SK-N-SH treated with all-trans-retinoic acid at 6 μM for 48 hours (cell line): ENCODE results near the gene TGFBR3.

Source experiments
- ATAC-seq: fragments of 200-7000 bp; cut with Tn5 transposase; 3 replicates; pipeline ENCODE4 v1.9.1; 2020; ENCODE audit warnings: mild to moderate bottlenecking, moderate library complexity
- ARNTL ChIP-seq: fragments of 450-650 bp; formaldehyde crosslinking; IDR thresholded peaks from 2 replicates; pipeline ENCODE4 v1.5.0; 2020; ENCODE audit warnings: low read depth, mild to moderate bottlenecking, moderate library complexity, borderline replicate concordance
- BACH2 ChIP-seq: fragments of 250-450 bp; sonication (Bioruptor Pico); IDR thresholded peaks from 2 replicates; pipeline ENCODE4 v1.9.0; 2021; ENCODE audit warnings: mild to moderate bottlenecking, borderline replicate concordance
- CREB5 ChIP-seq: fragments of 250-450 bp; sonication (Bioruptor Pico); IDR thresholded peaks from 2 replicates; pipeline ENCODE4 v1.5.1; 2020; ENCODE audit warnings: low read depth, mild to moderate bottlenecking, moderate library complexity
- CSDC2 ChIP-seq: fragments of 250-450 bp; sonication (Bioruptor Pico); IDR thresholded peaks from 2 replicates; pipeline ENCODE4 v1.5.0; 2020; ENCODE audit warnings: mild to moderate bottlenecking, moderate library complexity
- CSRNP3 ChIP-seq: fragments of 250-450 bp; sonication (Bioruptor Pico); IDR thresholded peaks from 2 replicates; pipeline ENCODE4 v1.5.1; 2021; ENCODE audit warnings: mild to moderate bottlenecking, moderate library complexity
- ESRRG ChIP-seq: fragments of 250-450 bp; sonication (Bioruptor Pico); IDR thresholded peaks from 2 replicates; pipeline ENCODE4 v1.6.1; 2021; ENCODE audit warnings: mild to moderate bottlenecking
- ISL1 ChIP-seq: fragments of 250-450 bp; sonication (Bioruptor Pico); IDR thresholded peaks from 2 replicates; pipeline ENCODE4 v2.1.2; 2022; ENCODE audit warnings: mild to moderate bottlenecking, moderate library complexity
- OSR1 ChIP-seq: fragments of 250-450 bp; sonication (Bioruptor Pico); IDR thresholded peaks from 2 replicates; pipeline ENCODE4 v1.8.0; 2022; ENCODE audit warnings: moderate library complexity, mild to moderate bottlenecking, inconsistent platforms
- PPARA ChIP-seq: fragments of 250-450 bp; sonication (Bioruptor Pico); IDR thresholded peaks from 2 replicates; pipeline ENCODE4 v1.5.0; 2020; ENCODE audit warnings: mild to moderate bottlenecking, borderline replicate concordance
- RARB ChIP-seq: fragments of 250-450 bp; sonication (Bioruptor Pico); IDR thresholded peaks from 2 replicates; pipeline ENCODE4 v1.8.0; 2021; ENCODE audit warnings: mild to moderate bottlenecking, moderate library complexity
- SNAI2 ChIP-seq: fragments of 250-450 bp; sonication (Bioruptor Pico); IDR thresholded peaks from 2 replicates; pipeline ENCODE4 v1.5.0; 2020; ENCODE audit warnings: mild to moderate bottlenecking, moderate library complexity
- TCF4 ChIP-seq: fragments of 250-450 bp; sonication (Bioruptor Pico); IDR thresholded peaks from 2 replicates; pipeline ENCODE4 v1.8.0; 2021; ENCODE audit warnings: mild to moderate bottlenecking, moderate library complexity, borderline replicate concordance
- TOX ChIP-seq: fragments of 250-450 bp; sonication (Bioruptor Pico); IDR thresholded peaks from 2 replicates; pipeline ENCODE4 v1.8.0; 2021; ENCODE audit warnings: mild to moderate bottlenecking, moderate library complexity, borderline replicate concordance
- TSHZ2 ChIP-seq: fragments of 250-450 bp; sonication (Bioruptor Pico); IDR thresholded peaks from 2 replicates; pipeline ENCODE4 v1.5.0; 2020; ENCODE audit warnings: mild to moderate bottlenecking, moderate library complexity
- ZC3H10 ChIP-seq: fragments of 250-450 bp; sonication (Bioruptor Pico); IDR thresholded peaks from 2 replicates; pipeline ENCODE4 v1.5.1; 2021; ENCODE audit warnings: mild to moderate bottlenecking, moderate library complexity
- ZFP3 ChIP-seq: fragments of 250-450 bp; sonication (Bioruptor Pico); IDR thresholded peaks from 2 replicates; pipeline ENCODE4 v1.5.0; 2020; ENCODE audit warnings: mild to moderate bottlenecking, moderate library complexity
- ZFP30 ChIP-seq: fragments of 450-650 bp; formaldehyde crosslinking; IDR thresholded peaks from 2 replicates; pipeline ENCODE4 v1.5.0; 2022; ENCODE audit warnings: mild to moderate bottlenecking, moderate library complexity
- ZNF565 ChIP-seq: fragments of 450-650 bp; formaldehyde crosslinking; conservative IDR thresholded peaks from 2 replicates; pipeline ENCODE4 v1.5.0; 2020; ENCODE audit warnings: low read depth, mild to moderate bottlenecking, moderate library complexity
- ZNF70 ChIP-seq: fragments of 450-650 bp; formaldehyde crosslinking; IDR thresholded peaks from 2 replicates; pipeline ENCODE4 v1.5.0; 2020; ENCODE audit warnings: mild to moderate bottlenecking, moderate library complexity
- ZNF8 ChIP-seq: fragments of 450-650 bp; formaldehyde crosslinking; IDR thresholded peaks from 2 replicates; pipeline ENCODE4 v1.5.0; 2020; ENCODE audit warnings: mild to moderate bottlenecking, moderate library complexity
- TF ChIP-seq, protein P1 (sequence below): fragments of 250-450 bp; sonication (Bioruptor Pico); IDR thresholded peaks from 2 replicates; pipeline ENCODE4 v1.8.0; 2021; ENCODE audit warnings: low read depth, mild to moderate bottlenecking, moderate library complexity, borderline replicate concordance
- TF ChIP-seq, protein P2 (sequence below): fragments of 250-450 bp; sonication (Bioruptor Pico); IDR thresholded peaks from 2 replicates; pipeline ENCODE4 v1.8.0; 2020; ENCODE audit warnings: mild to moderate bottlenecking, moderate library complexity, borderline replicate concordance

TGFBR3 gene

DNA sequence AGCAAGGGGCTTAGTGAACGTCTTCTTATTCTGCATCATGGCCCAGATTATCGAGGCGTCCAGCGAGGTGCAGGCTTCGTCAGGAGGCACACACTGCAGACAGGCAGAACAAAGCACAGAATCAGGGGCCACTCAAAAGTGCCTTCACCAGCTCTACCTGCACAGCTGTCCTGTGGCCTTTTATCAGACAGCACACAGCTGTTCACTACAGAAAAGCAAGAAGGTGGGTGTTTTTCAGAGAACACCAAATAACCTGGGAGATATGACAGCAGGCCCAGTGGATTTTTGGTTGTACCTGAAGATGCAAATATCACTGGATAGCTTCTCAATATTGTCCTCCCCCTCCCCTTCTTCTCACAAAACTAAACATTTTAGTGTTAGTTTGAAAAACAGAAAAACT lies 177.3 kb downstream of the TGFBR3 start:
- ATAC-seq, result no peak
- TF ChIP-seq ZC3H10 (CRISPR knock-in tag), result no peak
- TF ChIP-seq ZNF565 (CRISPR knock-in tag), result no peak
- TF ChIP-seq PPARA, result no peak
- TF ChIP-seq ZFP30 (CRISPR knock-in tag), result no peak
- no peak for TF ChIP-seq SNAI2 (CRISPR knock-in tag)
- no peak for TF ChIP-seq CSRNP3 (CRISPR knock-in tag)
- no peak for TF ChIP-seq ESRRG (CRISPR knock-in tag)
- TF ChIP-seq BACH2 (CRISPR knock-in tag), result no peak
- no peak for TF ChIP-seq ARNTL (CRISPR knock-in tag)
- no peak for TF ChIP-seq TSHZ2
- TF ChIP-seq CSDC2 (CRISPR knock-in tag), result no peak
- TF ChIP-seq TCF4 (CRISPR knock-in tag), result no peak

- no peak for ATAC-seq
- TF ChIP-seq, protein P1, sequence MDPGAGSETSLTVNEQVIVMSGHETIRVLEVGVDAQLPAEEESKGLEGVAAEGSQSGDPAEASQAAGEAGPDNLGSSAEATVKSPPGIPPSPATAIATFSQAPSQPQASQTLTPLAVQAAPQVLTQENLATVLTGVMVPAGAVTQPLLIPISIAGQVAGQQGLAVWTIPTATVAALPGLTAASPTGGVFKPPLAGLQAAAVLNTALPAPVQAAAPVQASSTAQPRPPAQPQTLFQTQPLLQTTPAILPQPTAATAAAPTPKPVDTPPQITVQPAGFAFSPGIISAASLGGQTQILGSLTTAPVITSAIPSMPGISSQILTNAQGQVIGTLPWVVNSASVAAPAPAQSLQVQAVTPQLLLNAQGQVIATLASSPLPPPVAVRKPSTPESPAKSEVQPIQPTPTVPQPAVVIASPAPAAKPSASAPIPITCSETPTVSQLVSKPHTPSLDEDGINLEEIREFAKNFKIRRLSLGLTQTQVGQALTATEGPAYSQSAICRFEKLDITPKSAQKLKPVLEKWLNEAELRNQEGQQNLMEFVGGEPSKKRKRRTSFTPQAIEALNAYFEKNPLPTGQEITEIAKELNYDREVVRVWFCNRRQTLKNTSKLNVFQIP (CRISPR knock-in tag), result no peak
- TF ChIP-seq PPARA, result no peak
Measured at GRCh38 chr1:91707890-91708218, 178.1 kb downstream of the TGFBR3 start.

DNA sequence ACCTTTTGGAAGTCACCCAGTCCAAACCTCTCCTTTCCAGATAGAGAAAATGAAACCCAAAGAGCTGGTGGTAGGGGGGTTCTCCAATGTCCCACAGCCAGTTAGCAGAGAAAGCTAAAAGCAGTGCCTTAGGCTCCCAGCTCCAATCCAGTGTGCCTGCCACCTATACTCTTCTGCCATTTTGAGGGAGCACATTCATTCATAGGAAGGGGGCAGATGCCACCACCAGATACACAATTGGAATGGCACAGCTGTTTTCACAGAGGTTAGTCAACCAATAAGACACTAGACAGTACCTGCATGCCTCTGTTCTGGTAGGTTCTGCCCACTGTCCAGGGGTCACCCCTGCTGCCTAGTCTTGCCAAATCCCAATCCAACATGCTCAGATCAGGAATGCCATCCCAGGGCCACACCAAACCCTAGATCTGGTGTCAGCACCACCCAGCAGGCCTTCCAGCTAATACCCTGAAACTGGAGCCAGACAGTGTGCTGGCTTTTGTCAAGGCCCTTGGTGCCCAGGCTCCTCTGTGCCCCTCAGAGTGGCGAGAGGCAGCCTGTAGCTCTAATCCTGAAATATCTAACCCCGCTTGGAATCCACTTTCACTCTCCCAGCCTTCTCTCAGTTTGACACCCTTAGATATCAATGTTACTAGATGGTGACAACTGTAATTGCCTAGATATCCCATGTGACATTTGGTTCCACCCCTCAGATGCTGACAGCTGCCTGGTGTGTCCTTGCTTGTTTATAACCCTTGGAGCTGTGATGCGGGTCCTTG lies 178.6 kb downstream of the TGFBR3 start:
- no peak for ATAC-seq
- TF ChIP-seq ZFP3 (CRISPR knock-in tag) (no peak), ZNF8 (CRISPR knock-in tag) (no peak), ARNTL (CRISPR knock-in tag) (no peak), SNAI2 (CRISPR knock-in tag) (no peak), OSR1 (CRISPR knock-in tag) (no peak), CREB5 (CRISPR knock-in tag) (no peak), ISL1 (CRISPR knock-in tag) (no peak)

DNA sequence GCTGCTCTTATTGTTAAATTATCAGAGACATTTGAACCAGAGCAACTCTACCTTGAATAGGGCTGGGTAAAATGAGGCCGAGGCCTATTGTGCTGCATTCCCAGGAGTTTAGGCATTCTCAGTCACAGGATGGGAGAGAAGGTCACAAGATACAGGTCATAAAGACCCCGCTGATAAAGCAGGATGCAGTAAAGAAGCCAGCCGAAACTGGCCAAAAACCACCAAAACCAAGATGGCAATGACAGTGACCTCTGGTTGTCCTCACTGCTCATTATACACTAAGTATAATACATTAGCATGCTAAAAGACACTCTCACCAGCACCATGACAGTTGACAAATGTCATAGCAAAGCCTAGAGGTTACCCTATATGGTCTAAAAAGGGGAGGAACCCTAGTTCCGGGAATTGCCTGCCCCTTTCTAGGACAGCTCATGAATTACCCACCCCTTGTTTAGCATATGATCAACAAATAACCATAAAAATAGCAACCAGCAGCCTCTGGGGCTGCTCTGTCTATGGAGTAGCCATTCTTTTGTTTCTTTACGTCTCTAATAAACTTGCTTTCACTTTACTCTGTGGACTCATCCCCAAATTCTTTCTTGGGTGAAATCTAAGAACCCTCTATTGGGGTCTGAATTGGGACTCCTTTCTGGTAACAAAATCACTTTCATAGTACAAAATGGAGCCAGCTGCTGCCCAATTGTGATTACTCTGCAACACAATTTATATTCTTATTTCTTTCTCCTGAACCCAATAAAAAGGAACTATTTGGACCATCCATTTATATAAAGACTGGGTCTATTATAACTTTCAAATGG lies 179.6 kb downstream of the TGFBR3 start:
- no peak for ATAC-seq
- TF ChIP-seq CSRNP3 (CRISPR knock-in tag), result no peak
- TF ChIP-seq TOX (CRISPR knock-in tag), result no peak
- TF ChIP-seq ESRRG (CRISPR knock-in tag), result no peak
- TF ChIP-seq SNAI2 (CRISPR knock-in tag), result no peak
- no peak for TF ChIP-seq CSDC2 (CRISPR knock-in tag)
- no peak for TF ChIP-seq RARB (CRISPR knock-in tag)
- TF ChIP-seq CREB5 (CRISPR knock-in tag), result no peak
- no peak for TF ChIP-seq ARNTL (CRISPR knock-in tag)
- TF ChIP-seq ZNF8 (CRISPR knock-in tag), result no peak
- TF ChIP-seq ZNF70, result no peak
- TF ChIP-seq ISL1 (CRISPR knock-in tag), result no peak
- TF ChIP-seq, protein P2, sequence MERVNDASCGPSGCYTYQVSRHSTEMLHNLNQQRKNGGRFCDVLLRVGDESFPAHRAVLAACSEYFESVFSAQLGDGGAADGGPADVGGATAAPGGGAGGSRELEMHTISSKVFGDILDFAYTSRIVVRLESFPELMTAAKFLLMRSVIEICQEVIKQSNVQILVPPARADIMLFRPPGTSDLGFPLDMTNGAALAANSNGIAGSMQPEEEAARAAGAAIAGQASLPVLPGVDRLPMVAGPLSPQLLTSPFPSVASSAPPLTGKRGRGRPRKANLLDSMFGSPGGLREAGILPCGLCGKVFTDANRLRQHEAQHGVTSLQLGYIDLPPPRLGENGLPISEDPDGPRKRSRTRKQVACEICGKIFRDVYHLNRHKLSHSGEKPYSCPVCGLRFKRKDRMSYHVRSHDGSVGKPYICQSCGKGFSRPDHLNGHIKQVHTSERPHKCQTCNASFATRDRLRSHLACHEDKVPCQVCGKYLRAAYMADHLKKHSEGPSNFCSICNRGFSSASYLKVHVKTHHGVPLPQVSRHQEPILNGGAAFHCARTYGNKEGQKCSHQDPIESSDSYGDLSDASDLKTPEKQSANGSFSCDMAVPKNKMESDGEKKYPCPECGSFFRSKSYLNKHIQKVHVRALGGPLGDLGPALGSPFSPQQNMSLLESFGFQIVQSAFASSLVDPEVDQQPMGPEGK (CRISPR knock-in tag), result no peak
- no peak for TF ChIP-seq ZFP3 (CRISPR knock-in tag)
- no peak for TF ChIP-seq ZC3H10 (CRISPR knock-in tag)
- TF ChIP-seq TCF4 (CRISPR knock-in tag), result no peak
- TF ChIP-seq ZNF565 (CRISPR knock-in tag), result no peak
